ENCODE data around the gene ORAI1.
"Not testable (repeated sequence)": the region's sequence is repeated elsewhere in the genome, so short reads cannot be mapped to it uniquely, and the experiment has no call there.

ORAI1 gene

DNA sequence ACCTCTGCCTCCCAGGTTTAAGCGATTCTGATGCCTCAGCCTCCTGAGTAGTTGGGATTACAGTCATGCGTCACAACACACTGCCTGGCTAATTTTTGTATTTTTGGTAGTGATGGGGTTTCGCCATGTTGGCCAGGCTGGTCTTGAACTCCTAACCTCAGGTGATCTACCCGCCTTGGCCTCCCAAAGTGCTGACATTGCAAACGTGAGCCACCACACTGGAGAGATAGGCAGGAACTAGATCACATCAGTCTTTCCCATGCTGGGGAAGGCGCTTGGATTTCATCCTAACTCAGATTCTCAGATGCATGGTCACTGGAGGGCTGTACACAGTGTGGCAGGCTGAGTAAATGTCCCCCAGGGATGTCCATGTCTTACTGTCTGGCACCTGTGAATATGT lies 18.0 kb upstream of the ORAI1 start:
- no peak for DNase-seq

DNA sequence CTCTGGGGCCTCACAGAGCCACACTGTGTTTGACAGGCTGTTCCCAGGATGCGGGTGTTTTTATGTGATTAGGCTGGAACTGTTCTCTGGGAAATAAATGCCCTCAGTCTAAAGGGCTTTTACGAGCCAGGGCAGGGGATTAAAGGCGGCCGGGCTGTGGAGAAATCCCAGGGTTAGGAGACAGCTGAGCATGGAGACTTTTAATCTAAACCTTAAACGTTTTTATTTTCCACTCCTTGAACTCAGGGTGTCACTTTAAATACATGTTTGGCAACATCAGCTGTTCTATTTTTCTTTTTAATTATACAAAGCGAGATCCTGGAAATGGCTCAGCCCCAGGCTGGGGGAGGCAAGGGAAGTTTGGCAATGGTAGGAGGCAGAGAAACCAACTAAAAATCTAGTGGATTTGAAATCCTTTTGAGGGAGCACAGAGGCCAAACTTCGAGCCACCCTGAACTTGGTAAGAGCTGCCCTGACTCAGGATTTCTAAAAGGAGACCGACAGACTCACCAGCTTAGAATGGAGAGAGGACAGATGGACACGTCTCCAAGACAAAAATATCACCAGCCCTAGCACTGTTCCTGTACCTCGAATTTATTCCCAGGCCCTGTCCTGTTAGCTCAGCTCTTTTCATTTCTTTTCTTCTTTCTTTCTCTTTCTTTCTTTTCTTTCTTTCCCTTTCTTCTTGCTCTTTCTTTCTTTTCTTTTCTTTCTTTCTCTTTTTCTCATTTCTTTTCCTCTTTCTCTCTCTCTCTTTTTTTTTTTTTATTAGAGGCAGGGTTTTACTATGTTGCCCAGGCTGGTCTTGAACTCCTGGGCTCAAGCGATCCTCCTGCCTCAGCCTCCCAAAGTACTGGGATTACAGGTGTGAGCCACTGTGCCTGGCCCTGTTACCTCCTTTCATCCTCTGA lies 15.8 kb upstream of the ORAI1 start:
- DNase-seq: no peak

DNA sequence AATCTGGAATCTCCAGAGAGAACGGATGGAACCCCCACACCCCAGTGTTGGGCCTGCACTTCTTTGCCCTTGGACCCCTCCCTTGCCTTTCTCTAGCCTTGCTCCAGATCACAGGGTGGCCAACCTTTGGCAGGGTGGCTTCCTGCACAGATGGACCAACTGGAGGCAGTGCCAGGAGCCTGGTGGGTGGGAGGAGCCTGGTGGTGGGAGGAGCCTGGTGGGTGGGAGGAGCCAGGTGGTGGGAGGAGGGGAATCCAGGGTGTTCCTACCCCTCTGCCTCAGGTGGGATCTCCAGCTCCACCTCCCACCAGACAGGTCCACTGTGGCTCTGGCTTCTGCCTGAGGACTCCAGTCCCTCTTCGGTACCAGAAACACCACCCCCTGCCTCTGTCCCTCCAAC lies 15.0 kb upstream of the ORAI1 start:
- no peak for DNase-seq

DNA sequence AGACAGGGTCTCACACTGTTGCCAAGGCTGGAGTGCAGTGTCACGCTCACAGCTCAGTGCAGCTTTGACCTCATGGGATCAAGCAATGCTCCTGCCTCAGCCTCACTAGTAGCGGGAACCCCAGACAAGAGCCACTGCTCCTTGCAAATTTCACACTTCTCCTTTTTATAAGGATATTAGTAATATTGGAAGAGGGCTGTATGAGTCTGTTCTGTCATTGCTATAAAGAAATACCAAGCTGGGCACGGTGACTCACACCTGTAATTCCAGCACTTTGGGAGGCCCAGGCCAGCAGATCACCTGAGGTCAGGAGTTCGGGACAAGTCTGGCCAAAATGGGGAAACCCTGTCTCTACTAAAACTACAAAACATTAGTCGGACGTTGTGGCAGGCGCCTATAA lies 12.9 kb upstream of the ORAI1 start:
- DNase-seq: no peak

DNA sequence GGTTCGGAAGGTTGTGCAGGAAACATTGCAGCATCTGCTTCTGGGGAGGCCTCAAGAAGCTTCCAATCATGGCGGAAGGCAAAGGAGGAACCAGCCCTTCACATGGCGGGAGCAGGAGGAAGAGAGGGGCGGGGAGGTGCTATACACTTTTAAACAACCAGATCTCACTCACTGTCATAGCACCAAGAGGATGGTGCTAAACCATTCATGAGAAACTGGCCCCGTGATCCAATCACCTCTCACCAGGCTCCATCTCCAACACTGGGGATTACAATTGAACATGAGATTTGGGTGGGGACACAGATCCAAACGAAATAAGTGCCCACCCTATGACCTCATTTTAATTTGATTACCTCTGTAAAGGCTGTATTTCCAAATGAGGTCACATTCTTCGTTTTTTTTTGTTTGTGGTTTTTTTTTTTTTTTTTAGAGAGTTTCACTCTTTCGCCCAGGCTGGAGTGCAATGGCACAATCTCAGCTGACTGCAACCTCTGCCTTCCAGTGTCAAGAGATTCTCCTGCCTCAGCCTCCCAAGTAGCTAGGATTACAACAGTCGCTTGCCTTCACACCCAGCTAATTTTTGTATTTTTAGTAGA lies 11.4 kb upstream of the ORAI1 start:
- DNase-seq: no peak

DNA sequence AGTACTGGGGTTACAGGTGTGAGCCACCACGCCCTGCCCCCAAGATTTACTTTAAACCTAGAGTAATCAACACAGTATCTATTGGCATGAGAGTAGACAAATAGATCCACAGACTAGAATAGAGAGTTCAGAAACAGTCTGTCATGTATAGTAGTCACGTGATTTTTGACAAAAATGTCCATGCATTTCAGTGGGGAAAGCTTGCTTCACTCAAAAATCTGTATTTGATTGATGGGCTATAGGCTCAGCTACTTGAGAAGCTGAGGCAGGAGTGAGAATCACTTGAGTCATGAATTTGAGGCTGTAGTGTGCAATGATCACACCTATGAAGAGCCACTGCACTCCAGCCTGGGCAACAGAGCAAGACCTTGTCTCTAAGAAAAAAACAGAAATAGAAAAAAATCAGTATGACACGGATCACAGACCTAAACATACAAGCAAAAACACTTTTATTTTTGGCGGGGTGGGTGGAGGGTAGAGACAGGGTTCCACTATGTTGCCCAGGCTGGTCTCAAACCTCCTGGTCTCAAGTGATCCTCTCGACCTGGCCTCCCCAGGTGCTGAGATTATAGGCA lies 7.6 kb upstream of the ORAI1 start:
- DNase-seq: no peak

DNA sequence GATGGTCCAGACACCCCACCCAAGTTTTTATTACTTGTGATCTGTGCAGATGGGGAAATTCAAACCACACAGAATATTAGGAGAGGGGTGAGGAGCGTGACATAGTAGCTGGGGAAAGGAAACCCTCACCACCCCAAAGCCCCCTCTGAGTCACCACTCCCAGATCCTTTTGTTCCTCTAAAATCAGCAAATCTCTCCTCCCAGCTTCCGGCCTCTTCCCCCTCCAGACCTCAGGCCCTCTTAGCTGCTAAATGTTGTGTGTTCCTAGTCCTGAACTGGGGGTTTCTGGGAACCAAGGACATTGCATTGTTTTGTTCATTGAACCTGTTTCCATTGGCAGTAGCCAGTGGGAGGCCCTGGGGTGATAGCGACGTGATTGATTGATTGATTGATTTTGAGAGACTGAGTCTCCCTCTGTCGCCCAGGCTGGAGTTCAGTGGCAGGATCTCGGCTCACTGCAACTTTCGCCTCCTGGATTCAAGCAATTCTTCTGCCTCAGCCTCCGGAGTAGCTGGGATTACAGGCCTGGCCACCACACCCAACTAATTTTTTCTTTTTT lies 5.9 kb upstream of the ORAI1 start:
- peak; percentile 78 to 81 for DNase-seq

DNA sequence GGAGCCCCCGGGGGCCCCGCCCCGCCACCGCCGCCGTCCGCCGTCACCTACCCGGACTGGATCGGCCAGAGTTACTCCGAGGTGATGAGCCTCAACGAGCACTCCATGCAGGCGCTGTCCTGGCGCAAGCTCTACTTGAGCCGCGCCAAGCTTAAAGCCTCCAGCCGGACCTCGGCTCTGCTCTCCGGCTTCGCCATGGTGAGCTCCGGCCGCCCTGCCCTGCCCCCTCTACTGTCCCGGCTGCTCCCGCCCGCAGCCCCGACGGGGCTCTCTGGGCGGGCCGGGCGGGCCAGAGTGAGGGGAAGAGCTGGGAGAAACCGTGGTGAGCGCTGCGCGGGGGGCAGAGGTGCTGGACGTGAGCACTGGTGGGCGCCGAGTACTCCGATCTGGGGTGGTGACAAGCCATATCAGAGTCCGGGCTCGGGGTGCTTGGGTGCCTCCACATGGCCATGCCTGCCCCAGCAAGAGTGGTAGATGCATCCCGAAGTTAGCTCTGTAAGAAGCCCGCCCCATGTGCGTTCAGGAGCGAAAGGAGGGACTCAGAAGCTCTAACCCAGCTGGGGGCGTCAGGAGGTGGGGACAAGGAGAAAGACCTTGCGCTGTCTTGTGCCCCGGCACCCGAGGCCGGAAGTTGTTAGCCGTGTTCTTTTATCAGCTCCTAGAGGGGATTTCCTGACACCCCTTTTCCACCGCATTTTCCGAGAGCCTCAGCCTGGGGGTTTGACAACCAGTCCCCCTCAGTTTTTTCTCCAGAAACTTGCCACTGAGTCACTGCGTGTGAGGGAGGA lies 717 bp downstream of the ORAI1 start:
- peak; percentile 66 to 80 for DNase-seq

DNA sequence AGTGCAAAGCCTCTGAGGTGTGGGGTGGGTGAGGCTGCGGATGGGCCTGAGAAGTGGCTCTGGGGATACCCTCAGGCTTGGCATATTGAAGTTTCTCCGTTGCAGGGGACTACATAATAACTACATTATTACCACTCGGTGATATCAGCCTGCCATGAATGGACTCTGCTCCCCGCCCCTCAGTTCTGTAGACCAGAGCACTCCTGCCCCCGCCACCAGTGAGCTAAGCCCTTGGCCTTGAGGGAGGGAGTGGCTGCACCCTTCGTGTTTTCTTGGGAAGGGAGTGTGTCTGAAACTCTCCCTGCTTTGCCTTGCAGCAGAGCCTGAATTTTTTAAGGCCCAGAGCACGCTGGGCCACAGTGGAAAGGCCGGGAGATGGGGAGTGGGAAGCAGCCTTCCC lies 1.7 kb downstream of the ORAI1 start:
- DNase-seq: no peak

DNA sequence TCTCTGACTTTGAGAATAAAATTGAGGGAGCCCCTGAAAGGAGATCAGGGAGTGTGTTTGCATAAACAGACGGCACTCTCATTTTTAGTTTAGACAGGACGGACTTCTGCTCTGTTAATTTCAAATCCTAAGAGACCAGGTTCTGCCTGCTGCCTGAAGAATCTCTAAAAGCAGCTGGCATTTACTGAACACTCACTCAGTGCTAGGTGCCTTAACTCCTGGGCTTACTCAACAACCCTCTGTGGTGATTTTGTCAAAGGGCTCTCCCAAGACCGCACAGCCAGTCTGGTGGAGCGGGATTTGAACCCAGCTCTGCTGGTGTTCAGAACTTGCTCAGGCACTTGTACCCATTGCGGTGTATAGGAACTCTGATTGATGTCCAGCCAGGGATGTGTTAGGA lies 2.2 kb downstream of the ORAI1 start:
- no peak for DNase-seq

DNA sequence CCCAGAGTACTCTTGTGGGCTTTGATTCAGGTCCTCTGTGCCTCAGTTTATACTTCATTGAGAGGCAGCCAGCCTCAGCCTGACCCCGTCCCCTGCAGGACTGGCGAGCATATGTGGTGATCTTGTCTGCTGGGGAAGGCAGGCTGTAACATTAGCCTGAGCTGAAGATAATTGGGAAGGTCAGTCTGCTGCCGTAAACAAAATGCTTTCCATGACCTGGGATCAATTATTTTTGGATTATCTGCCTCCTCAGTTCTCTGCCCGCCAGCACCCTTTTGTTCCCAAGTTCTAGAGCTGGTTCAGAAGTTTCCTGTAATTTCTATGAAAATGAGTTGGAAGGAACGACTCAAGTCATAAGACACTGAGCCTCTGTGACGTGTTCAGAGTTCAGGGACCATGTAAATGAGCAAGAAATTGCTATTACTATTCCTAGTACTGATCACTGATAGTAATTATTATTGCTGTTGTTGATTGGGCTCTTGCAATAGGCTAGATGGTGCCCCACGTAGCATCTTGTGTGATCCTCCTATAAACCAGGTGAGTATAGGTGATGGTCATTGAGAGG lies 4.5 kb downstream of the ORAI1 start:
- DNase-seq: no peak

DNA sequence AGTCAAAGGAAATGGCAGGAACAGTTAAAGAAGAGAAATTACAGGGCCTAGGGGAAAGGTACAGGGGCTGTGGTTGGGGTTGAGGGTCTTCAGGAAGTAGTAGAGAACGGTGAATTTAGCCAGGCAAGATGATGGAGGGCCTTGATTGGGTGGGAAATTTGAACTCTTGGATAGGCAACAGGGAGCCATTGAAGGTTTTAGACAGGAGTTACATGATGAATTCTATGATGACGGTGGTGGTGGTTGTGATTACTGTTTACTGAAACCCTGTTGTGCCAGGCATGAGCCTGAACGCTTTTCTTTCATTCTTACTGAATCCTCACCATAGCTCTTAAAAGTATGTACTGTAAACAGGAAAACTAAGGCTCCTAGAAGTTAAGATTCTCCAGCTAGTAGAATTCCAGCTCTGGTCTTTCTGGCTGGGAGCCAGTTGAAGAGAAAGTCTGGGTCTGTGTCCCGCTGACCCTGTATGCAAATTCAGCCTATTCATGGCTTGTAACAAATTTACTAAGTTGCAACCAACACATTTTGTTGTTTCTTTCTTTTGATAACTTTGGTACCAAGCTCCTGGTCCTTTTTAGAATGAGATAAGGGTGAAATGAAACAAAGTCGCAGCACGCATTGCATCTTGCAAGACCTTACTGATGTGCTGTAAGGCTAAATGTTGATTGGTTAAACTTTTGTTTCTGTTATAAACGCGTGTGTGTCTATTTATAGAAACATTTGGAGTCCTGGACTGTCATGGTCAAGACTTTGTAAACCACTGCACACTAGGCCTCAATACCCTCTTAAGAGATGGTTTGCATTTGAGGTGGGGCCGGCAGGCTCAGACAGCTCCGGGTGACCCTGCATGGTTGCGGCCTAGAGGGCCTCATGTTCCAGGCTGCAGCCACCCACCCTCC lies 6.0 kb downstream of the ORAI1 start:
- DNase-seq: no peak

DNA sequence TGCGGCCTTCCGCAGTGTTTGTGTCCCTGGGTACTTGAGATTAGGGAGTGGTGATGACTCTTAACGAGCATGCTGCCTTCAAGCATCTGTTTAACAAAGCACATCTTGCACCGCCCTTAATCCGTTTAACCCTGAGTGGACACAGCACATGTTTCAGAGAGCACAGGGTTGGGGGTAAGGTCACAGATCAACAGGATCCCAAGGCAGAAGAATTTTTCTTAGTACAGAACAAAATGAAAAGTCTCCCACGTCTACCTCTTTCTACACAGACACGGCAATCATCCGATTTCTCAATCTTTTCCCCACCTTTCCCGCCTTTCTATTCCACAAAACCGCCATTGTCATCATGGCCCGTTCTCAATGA lies 7.5 kb downstream of the ORAI1 start:
- DNase-seq: not testable (repeated sequence)

DNA sequence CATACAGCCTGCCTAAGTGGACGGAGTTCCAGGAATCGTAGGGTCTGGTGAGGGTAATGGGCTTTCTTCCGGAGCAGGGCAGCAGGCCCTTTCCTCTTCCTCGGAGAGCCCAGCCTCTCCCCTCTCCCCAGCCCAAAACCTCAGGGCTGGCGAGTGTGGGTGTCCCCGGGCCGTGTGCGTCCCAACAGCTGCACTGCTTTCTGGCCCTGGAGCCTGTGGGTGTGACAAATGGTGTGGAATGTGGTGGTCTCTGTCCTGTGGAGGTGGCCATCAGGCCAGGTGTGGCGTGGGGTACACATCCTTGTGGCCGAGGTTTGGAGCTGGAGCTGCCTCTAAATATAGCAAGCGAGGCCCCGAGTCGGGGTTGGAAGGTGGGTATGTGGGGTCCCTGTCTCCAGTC lies 8.5 kb downstream of the ORAI1 start:
- DNase-seq: no peak

DNA sequence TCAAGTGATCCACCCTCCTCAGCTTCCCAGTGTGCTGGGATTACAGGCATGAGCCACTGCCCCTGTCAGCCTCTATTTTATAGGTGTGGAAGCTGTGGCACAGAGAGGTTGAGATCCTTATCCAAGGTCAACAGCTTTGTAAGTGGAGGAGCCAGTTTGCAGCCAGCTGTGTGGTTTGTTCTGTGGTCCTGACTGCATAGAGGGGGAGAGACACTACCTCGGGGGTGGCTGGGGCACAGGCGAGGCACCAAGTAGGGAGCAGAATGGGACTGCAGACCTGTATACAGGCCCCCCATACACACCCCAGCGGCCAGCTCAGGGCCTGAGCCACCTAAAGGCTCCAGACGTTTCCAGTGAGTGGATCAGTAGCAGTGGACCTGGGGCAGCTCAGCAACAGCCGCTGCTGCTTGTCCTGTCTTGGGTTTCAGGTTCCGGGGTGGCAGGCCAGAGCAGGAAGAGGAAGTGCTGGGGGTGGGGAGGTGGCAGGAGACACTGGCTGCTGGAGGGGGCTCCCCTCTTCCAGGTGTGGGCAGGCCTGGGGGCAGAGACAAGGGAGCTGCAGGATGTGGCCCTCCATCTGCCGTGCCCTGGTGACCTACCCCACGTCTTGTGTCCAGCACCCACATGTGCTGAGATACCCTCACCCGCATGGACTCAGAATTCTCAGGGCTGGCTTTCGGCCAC lies 11.0 kb downstream of the ORAI1 start:
- DNase-seq: peak; percentile 65 to 81

DNA sequence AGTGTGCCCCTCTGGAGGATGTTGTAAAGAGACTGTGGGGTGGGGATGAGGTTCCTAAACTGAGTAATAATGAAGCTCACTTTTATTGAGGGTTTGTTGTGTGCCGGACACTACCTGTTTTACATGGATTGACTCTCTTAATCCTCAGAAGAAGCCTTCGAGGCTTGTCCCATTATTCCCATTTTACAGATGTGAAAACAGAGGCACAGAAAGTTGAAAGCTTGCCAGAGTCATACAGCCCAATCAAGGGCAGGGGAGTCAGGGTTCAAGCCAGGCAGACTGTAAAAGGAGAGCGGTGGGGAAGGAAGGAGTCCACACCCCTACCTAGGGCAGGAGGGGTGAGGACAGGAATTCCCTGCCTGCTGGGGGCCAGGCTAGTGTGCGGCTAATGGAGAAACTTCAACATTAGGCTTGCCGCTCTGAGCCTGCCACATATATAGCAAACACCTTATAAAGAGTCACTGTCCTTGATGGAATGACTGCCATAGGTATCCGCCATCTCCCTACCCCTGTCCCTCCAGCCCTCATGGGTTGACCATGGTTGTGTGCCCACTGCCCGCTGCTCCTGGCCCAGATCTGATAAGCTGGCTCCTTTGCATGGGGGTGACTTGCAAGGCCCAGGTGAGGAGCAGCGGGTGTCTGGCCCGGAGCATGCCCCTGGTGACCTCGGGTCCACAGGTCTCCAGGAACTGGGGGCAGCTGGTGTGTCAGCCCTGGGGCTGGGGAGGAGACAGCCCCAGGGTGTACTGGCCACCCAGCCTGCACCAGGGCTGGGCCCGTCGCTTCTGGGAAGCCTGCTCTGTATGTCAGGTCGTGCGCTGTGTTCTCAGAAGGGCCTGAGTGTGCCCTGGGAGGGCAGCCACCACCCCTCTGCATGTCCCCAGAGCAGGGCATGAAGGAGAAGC lies 12.2 kb downstream of the ORAI1 start:
- no peak for DNase-seq

DNA sequence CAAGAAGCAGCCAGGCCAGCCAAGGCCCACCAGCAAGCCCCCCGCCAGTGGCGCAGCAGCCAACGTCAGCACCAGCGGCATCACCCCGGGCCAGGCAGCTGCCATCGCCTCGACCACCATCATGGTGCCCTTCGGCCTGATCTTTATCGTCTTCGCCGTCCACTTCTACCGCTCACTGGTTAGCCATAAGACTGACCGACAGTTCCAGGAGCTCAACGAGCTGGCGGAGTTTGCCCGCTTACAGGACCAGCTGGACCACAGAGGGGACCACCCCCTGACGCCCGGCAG lies 15.0 kb downstream of the ORAI1 start:
- DNase-seq: no peak

DNA sequence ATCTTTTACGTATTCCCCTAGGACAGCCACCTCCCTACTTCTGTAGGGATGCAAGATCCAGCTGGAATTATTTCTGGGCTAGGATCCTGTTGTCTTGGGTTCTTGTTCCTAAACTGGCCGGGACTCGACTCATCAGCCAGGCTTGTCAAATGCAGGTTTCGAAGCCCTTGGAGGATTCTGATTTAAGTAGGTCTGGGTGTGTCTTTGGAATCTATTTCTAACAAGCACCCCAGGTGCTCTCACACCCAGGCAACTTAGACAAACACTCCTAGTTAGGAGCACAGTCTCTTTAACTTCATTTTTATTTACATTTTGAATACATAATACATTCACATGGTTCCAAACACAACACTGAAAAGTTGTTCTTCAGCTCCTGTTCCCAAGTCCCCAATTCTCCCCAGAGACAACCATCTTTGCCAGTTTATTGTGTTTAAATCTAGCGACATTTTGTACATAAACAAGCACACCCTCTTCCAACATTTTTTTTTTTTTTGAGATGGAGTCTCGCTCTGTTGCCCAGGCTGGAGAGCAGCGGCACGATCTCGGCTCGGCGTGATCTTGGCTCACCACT lies 22.2 kb downstream of the ORAI1 start:
- no peak for DNase-seq

DNA sequence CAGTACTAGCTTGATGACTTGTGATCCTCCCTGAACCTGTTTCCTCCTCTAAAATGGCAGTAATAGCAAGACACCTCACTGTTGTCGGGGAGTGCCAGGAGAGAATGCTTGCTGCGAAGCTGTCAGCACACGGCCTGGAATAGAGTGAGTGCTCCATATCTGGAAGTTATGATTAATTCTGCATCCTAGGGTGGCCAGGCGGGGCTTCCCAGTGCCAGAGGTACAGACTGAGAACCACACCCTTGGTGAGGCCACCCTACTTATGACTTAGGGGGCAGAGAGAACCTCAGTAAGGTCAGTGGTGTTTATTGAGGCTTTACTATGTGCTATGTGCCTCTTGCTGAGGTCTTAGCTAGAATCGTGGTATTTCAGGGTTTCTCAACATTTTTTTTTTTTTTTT lies 23.0 kb downstream of the ORAI1 start:
- no peak for DNase-seq

DNA sequence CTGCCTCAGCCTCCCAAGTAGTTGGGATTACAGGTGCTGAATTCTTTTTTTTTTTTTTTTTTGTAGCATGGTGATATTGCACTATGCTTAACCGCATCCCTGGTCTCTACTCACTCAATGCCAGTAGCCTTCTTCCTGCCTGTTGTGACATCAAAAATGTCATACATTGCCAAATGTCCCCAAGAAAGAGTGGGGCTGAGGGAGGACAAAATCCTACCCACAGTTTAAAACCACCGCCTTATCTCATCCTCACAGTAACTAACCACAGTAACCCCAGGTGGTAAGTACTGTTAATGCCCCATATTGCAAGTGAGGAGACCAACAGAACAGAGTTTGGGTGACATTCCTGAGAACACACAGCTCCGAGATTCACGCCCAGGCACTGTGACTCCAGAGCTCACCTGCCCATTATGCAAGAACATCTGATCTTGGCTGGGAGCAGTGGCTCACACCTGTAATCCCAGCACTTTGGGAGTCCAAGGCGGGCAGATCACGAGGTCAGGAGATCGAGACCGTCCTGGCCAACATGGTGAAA lies 23.6 kb downstream of the ORAI1 start:
- peak; percentile 21 to 35 for DNase-seq

All from Kasumi-1 (cell line).